Right kidney (tissue), 1 donor: ENCODE data around the gene CEPT1.
"Not testable (repeated sequence)": the region's sequence is repeated elsewhere in the genome, so short reads cannot be mapped to it uniquely, and the experiment has no call there.

Experiments
- DNase-seq: peaks from one replicate; pipeline ENCODE4 v3.0.0-alpha.2; 2016

The CEPT1 gene

DNA sequence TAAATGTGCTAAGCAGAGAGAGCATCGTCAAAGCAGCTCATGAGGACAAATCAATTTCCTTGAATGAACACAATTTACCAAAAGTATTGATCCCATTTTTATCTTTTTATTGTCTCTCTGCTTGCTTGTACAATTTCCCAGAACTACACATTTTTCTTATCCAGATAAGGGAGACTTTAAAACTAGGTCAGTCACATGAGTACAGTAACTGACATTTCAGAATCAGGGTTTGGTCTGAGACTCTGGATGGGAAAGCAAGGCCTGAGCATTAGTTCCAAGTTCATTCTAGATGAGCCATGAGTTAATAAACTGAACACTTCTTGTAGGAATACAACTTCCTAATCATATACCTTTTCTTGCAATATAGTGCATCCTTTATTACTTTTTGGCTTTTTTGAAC lies 71.9 kb downstream of the CEPT1 start:
- DNase-seq = no peak

- no peak for DNase-seq
These were observed 72.8 kb downstream of the CEPT1 start for GRCh38 chr1:111212634-111213335.

GRCh38 chr1:111213412-111213811 lies 73.4 kb downstream of the CEPT1 start:
- no peak for DNase-seq

DNA sequence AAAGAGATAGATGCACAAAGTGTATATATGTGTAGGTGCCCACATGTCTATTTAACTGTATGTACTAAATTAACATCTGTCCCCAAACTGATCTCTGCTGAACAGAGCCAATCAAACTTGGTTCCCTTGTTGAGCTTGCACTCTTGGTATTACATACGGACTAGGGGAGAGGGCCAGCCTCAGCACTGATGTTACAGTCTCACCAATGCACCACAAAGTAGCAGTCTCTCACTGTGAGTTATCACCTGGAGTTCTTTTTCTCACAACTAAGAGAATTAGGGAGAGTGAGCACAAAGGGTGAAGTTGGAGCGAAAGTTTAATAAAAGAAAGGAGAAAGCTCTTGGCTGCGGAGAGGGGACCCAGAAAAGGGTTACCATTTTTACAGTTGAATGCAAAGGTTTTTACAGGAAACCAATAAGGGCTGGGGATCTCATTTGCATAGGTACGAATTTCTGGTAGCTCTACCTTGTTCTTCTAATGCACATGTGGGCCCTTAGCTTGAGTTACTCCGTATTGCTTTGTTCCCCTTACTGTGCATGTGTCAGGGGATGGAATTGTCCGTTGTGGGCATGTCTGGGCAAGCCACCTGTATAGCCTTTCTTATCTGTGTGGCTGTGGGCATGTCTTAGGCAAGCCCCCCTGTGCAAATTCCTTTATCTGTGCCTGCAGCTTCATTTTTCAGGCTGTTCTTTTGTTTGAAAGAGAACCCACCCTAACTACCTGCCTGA lies 74.2 kb downstream of the CEPT1 start:
- DNase-seq = no peak

DNA sequence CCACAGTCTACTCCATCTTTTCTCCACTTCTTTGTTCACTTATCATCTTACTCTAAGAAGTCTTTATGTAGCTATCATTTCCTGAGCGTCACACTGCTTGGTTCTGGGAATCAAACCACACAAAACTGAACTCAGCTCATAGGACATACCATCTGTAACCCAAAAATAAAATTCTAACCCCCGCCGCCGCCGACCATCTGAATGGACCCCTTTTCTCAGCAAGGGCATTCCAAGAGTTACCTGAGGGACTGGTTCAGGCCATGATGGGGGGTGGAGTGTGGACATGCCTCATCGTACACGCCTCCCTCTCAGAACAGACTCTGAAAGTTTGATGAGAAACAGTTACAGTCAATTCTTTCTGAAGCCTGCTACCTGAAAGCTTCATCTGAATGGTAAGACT lies 74.9 kb downstream of the CEPT1 start:
- no peak for DNase-seq

DNA sequence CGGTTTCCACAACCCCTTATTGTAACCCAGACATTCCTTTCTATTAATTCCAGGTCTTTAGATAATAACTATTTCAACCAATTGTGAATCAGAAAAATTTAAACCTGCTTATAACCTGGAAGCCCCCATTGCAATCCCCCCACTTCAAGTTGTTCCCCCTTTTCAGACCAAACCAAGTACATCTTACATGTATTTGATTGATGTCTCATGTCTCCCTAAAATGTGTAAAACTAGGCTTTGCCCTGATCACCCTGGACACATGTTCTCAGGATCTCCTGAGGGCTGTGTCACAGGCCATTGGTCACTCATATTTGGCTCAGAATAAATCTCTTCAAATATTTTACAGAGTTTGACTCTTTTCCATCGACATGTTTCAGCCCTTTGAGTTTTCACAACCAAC lies 75.3 kb downstream of the CEPT1 start:
- not testable (repeated sequence) for DNase-seq

DNA sequence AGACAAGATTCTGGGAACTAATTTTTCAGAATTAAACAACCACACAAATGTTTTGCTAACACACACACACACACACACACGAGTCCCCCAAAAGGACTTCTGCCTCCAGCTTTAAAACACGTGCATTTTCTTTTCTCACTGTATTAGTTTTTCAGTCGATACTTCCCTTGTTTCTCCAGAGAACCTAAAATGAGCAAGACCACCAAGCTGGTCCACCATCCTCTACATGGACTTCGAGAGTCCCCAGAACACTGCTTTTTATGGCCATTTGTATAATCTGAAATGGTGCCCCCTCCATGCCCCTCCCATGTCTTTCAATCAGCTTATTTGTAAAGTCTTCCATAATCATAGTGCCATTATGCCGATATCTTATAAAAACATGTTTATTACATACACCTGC lies 76.7 kb downstream of the CEPT1 start:
- DNase-seq = no peak

- DNase-seq = no peak
These were observed 77.3 kb downstream of the CEPT1 start for GRCh38 chr1:111217183-111217910.

DNA sequence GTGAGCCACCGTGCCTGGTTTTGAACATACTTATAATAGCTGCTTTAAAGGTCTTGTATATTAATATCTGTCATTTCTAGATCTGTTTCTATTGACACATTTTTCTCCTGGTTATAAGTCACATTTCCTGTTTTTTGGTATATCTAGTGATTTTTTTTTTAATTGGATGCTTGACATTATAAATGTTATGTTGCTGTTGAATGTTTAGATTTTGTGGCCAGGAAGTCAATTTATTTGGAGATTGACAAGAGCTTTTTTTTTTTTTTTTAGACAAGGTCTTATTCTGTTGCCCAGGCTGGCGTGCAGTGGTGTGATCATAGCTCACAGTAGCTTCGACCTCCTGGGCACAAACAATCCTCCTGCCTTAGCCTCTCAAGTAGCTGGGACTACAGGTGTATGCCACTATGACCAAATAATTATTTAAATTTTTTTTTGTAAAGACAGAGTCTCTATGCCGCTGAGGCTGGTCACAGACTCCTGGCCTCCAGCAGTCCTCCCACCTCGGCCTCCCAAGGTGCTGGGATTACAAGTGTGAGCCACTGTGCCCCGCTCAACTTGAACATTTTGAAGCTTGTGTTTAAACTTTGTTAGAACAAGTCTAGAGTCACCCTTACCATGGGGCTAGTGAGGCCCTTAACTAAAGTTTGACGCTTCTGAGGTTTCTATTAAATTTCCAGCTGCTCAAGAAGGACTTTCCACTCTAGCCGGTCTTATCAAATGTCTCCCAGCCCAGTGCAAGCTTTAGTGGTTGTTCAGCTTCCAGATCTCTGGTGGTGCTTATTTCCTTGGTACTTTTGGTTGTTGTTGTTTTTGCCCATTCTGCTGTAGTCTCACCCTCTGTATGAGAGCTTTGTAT lies 78.9 kb downstream of the CEPT1 start:
- DNase-seq = no peak

GRCh38 chr1:111219557-111220286 lies 79.7 kb downstream of the CEPT1 start:
- DNase-seq = no peak

GRCh38 chr1:111220302-111220890 lies 80.4 kb downstream of the CEPT1 start:
- no peak for DNase-seq

GRCh38 chr1:111221276-111221632 lies 81.2 kb downstream of the CEPT1 start:
- no peak for DNase-seq

- no peak for DNase-seq
These were observed 81.7 kb downstream of the CEPT1 start for GRCh38 chr1:111221633-111222291.

DNA sequence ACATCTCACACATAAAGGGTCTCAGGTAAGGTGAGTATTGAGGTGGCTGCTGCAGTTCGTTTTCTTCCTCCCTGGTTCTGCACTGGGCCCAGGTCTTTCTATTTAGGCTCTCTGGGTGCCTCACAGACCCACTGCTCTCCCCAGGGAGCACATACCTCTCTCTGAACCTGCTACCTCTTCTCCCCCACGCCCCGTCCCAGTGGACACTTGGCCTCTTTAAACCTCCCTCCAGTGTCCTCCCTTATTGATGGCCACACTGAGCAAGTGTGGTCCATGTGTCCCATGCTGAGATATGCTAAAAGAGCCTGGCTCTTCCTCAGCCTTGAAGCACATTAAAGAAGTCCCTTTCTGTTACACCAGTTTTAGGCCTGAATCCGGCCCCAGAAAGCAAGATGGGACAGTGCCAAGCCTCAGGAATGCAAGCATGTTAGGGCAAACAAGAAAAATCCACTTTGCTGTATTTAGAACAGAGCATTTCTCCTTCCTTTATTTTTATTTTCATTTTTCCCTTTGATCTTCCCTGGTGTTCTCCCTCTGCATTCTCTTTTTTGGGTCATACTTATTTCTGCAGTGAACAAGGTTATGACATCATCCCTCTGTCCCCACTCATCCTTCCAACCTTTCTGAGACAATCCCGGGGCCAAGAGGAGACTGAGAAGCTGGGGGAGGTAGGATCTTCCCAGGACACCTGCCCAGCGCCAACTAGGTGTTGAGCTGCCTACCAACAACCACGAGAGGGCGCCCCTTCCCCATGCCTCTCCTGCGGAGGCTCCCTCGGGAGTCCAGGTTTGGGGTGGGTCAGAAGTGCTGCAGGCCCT lies 82.5 kb downstream of the CEPT1 start:
- DNase-seq = peak; percentile 22

DNA sequence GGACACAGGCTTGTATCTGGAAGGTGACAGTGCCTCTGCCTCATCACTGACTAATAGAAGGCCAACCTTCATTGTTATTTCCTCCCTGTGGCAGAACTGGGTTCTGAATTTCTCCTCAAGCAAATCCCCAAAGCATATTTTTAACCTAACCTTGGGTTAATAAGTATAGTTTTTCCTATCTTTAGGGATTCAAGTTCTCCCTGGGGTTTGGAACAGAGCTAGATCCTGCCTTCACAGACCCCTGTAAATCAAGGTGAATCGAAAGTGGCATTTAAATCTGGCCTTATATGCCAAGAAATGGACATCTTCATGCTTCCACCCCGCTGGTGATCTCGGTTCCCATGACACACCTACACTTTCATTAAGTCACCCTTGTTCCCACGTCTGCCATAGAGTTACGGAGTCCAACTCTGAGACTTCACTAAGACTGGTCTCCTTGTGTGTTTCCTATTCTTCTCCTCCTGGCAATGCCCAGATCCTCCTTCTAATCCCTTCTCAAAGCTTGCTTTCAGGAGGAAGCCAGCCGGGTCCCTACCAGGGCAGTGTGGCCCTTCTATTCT lies 83.2 kb downstream of the CEPT1 start:
- no peak for DNase-seq

- DNase-seq = no peak
These were observed 85.1 kb downstream of the CEPT1 start for GRCh38 chr1:111225091-111225490.

GRCh38 chr1:111225717-111226400 lies 85.8 kb downstream of the CEPT1 start:
- DNase-seq = no peak

- DNase-seq = no peak
These were observed 87.4 kb downstream of the CEPT1 start, which contains the start of gene CHI3L2 for GRCh38 chr1:111227434-111227833. CHI3L2 (plus strand) TSS chr1:111227713; CDS start chr1:111227730, 17 bp downstream.
